Thoracic aorta (tissue), 2 donors: ENCODE data around the gene KIF18B. TPM values are rescaled to one million over a fixed set of nuclear protein-coding genes. Genes with fewer than 3 reads are reported as not detected.

Source experiments
- ATAC-seq: fragments of 150-250 bp; one replicate; pipeline ENCODE4 v1.8.0; 2017; ENCODE audit warnings: low read depth; ENCODE audit not compliant: insufficient number of reproducible peaks, low FRiP score
- DNase-seq: peaks from one replicate; pipeline ENCODE4 v3.0.0-alpha.2; 2020; ENCODE audit warnings: low spot score
- H3K27ac ChIP-seq, 2 donors: fragments of 200-600 bp; sonication (generic); 1 replicate in 1 of 2; 2 replicates in 1 of 2; pipeline ENCODE4 v1.5.1; 2016; ENCODE audit warnings: mild to moderate bottlenecking in 2 of 2, moderate library complexity in 2 of 2
- H3K27me3 ChIP-seq: fragments of 200-600 bp; sonication (generic); replicated peaks from 2 replicates; pipeline ENCODE4 v1.6.0; 2016; ENCODE audit warnings: mild to moderate bottlenecking; ENCODE audit not compliant: insufficient read depth
- H3K36me3 ChIP-seq: fragments of 200-600 bp; sonication (generic); one replicate; pipeline ENCODE4 v1.5.1; 2016
- H3K4me1 ChIP-seq, 2 donors: fragments of 200-600 bp; sonication (generic); 1 replicate in 1 of 2; 2 replicates in 1 of 2; pipeline versions ENCODE4 v1.5.1 to v1.6.0; 2016; ENCODE audit warnings: low read depth in 2 of 2, mild to moderate bottlenecking in 1 of 2; ENCODE audit not compliant: control insufficient read depth in 1 of 2
- H3K4me3 ChIP-seq: fragments of 200-600 bp; sonication (generic); 2 replicates; pipeline ENCODE4 v1.5.1; 2016; ENCODE audit warnings: mild to moderate bottlenecking
- H3K9me3 ChIP-seq: fragments of 200-600 bp; sonication (generic); 2 replicates; pipeline ENCODE4 v1.5.1; 2016
- total RNA-seq, 2 donors: library from RNA; depleted of rRNA; stranded (reverse); fragments of >200 nt; gene quantifications; one replicate each; pipeline versions ENCODE4 v1.1.0 to v1.2.3, GENCODE V29; 2016
- TF ChIP-seq, protein P1 (sequence below): fragments of 200-600 bp; sonication (generic); IDR thresholded peaks from one replicate; pipeline ENCODE4 v1.5.1; 2019; ENCODE audit warnings: antibody characterized with exemption

The KIF18B gene
- total RNA-seq, 2 donors from 2014 or later: 2.0 TPM; not detected in 1

DNA sequence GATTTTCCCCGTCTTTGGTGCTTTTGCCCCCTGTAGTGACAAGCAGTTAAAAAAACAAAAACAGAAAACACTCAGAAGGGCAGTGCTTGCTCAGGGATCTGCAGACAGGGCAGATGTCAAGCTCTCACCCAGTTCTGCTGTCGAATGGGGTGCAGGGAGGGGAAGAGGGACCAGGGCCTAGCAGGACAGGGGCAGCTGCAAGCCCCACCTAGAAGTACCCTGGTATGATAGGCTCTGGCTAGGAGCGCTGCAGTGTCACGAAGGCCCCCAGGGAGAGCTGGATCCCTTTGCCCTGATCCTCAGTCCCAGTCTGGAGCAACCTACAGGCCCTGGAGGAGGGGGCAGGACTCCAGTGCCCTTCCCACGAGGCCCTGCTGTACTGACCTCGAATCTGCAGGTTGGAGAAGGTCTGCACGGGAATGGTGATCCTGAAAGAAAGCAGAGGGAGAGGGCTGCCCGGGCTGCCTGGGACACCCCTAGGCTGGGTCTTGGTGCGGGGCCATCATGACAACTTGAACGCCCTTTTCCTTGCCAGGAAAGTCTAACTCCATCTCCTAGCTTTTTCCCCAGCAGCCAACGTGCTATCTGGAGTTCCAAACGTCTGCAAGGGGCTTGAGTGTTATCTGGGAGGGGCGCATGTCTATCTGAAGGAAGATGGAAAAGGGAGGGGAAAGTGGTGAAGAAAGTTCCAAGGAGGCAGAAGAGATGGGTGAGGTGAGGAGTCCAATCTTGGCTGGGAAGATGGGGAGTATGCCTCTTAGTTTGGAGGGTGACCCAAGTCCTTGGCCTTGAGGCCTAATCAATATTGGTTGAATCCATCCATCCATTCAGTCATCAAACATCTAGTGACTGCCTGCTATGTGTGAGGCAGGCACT lies 37.1 kb downstream of the KIF18B start:
- H3K4me1 ChIP-seq: peaks cover 0 to 20% of the 10 kb centered on the region in 2 donors
- ATAC-seq (no peak), DNase-seq (no peak)
- no peak overlapping the region for H3K4me3 ChIP-seq
- no peaks in the 10 kb centered on the region for H3K27me3 ChIP-seq
- H3K36me3 ChIP-seq: no peaks in the 10 kb centered on the region
- TF ChIP-seq, protein P1, sequence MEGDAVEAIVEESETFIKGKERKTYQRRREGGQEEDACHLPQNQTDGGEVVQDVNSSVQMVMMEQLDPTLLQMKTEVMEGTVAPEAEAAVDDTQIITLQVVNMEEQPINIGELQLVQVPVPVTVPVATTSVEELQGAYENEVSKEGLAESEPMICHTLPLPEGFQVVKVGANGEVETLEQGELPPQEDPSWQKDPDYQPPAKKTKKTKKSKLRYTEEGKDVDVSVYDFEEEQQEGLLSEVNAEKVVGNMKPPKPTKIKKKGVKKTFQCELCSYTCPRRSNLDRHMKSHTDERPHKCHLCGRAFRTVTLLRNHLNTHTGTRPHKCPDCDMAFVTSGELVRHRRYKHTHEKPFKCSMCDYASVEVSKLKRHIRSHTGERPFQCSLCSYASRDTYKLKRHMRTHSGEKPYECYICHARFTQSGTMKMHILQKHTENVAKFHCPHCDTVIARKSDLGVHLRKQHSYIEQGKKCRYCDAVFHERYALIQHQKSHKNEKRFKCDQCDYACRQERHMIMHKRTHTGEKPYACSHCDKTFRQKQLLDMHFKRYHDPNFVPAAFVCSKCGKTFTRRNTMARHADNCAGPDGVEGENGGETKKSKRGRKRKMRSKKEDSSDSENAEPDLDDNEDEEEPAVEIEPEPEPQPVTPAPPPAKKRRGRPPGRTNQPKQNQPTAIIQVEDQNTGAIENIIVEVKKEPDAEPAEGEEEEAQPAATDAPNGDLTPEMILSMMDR: no peak
- H3K9me3 ChIP-seq: no peaks in the 10 kb centered on the region
- H3K27ac ChIP-seq: no peak overlapping the region

DNA sequence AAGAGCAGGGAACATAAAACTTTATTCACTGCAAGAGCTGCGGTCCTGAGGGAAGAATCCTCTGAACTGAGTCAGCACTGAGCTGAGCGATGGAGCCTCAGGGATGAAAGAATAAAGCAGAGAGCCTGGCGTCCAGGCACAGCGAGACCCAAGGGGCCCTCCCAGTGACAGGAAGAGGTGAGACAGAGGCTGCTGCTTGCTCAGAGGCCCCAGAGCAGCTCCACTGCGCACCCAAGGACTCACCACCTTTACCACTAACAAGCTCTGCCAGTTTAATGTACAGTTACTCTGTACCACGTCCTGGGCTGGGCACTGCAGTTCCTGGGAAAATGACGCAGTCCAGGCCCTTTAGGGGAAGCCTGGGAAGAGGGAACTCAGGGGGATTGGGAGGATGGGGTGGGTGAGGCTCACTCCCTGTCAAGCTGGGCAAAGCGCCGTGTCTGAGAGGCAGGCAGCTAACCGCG lies 37.9 kb downstream of the KIF18B start:
- Histone ChIP-seq H3K36me3 (no peaks in the 10 kb centered on the region), H3K27ac (no peak overlapping the region), H3K27me3 (no peaks in the 10 kb centered on the region), H3K9me3 (no peaks in the 10 kb centered on the region), H3K4me3 (no peak overlapping the region), H3K4me1 (peaks cover 0 to 12% of the 10 kb centered on the region in 2 donors)
- ATAC-seq (no peak), DNase-seq (no peak)
- TF ChIP-seq, protein P1: no peak

DNA sequence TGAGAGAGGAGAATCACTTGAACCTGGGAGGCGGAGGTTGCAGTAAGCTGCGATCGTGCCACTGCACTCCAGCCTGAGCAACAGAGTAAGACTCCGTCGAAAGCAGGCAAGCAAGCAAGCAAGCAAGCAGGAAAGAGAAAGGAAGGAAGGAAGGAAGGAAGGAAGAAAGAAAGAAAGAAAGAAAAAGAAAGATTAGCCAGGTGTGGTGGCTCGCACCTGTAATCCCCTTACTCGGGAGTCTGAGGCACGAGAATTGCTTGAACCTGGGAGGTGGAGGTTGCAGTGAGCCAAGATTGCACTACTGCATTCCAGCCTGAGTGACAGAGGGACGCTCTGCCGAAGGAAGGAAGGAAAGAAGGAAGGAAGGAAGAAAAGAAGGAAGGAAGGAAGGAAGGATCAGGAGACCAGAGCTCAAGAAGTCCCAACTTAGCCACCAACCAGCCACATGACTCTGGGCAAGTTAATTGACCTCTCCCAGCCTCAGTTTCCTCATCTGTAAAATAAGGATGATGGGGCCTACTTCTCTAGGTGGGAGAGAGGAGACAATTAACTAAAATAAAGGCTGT lies 38.7 kb downstream of the KIF18B start:
- Histone ChIP-seq H3K9me3 (no peaks in the 10 kb centered on the region), H3K4me3 (no peak overlapping the region), H3K4me1 (peaks cover 0 to 7% of the 10 kb centered on the region in 2 donors), H3K27ac (no peak overlapping the region), H3K27me3 (no peaks in the 10 kb centered on the region), H3K36me3 (no peaks in the 10 kb centered on the region)
- no peak for ATAC-seq
- TF ChIP-seq, protein P1: no peak
- no peak for DNase-seq

DNA sequence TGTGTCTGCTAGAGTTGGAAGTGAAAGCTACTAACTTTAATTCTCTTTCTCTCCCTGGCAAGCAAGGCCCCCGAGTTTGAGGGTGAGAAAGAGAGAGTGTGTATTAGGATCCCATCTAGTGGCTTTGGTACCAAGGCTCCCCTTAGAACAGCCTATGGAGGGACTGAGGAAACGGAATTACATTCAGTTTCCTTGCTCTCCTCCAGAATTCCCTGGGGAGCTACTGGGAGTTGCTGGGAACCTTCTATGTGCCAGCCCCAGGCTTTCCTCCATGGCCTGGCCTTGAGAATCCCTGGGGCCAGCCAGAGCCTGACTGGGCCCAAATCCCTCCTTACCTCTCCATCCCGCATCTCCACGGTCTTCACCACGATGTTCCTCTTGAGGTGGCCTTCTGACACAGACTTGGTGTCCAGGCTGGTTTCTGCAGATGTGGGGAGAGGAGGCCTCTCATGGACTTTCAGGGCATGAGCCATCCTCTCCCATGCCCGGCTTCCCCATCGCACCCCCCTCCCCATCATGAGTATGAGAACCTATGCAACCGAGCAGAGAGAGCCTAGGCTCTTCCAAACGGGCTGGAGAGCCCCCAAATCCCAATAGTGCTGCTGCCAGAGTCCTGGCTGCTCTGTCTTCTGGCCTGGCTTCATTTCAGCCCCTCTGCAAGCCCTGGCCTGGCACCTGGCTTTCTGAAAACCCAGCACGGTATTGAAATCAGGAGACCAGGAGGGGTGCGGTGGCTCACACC lies 39.7 kb downstream of the KIF18B start:
- no peak overlapping the region for H3K27ac ChIP-seq
- H3K27me3 ChIP-seq: no peaks in the 10 kb centered on the region
- H3K4me3 ChIP-seq: no peak overlapping the region
- no peaks in the 10 kb centered on the region for H3K36me3 ChIP-seq
- TF ChIP-seq, protein P1: no peak
- ATAC-seq (no peak), DNase-seq (no peak)
- H3K9me3 ChIP-seq: no peaks in the 10 kb centered on the region
- peaks cover 0 to 7% of the 10 kb centered on the region in 2 donors for H3K4me1 ChIP-seq
